ENCODE data around the gene RFX3.

The RFX3 gene

GRCh38 chr9:3478549-3478953, 47.2 kb downstream of the RFX3 start:
- H3K14ac ChIP-seq (ENCODE audit: low read length): no peak overlapping the region
- no peak overlapping the region for H3K4me3 ChIP-seq (ENCODE audit: low read length in 2 of 2)
- H3K9ac ChIP-seq (ENCODE audit: low read depth, low read length, poor library complexity): no peak overlapping the region
- no peak overlapping the region for H3K27ac ChIP-seq (replicated peaks; ENCODE audit: low read length)
- no peaks in the 10 kb centered on the region for H3K27me3 ChIP-seq (ENCODE audit: control insufficient read depth in 3 of 3, insufficient read depth in 3 of 3, low read depth in 1 of 3, low read length in 3 of 3)
- H2AFZ ChIP-seq (ENCODE audit: low read length): no peak overlapping the region
- H3K4me2 ChIP-seq (ENCODE audit: insufficient read depth, low read length, poor library complexity, severe bottlenecking): no peak overlapping the region
- no peak overlapping the region for H2AK5ac ChIP-seq (ENCODE audit: low read depth, low read length)
- H4K8ac ChIP-seq (ENCODE audit: low read depth, low read length): no peak overlapping the region
- peaks cover 2 to 55% of the 10 kb centered on the region in 2 donors for H3K36me3 ChIP-seq (replicated peaks in 1 of 2; ENCODE audit: control insufficient read depth in 2 of 2, insufficient read depth in 2 of 2, low read length in 2 of 2)
- H2BK120ac ChIP-seq (ENCODE audit: low read depth, low read length): no peak overlapping the region
- H2BK12ac ChIP-seq (ENCODE audit: low read length): no peak overlapping the region
- no peak overlapping the region for H3K23ac ChIP-seq (ENCODE audit: low read depth, low read length, poor library complexity)
- no CpG with 5 or more reads among the region's 1 CpG for WGBS, 2 donors (ENCODE audit: extremely low coverage in 2 of 2, insufficient read length in 2 of 2, insufficient replicate concordance in 1 of 2)
- H3K18ac ChIP-seq (ENCODE audit: low read length): no peak overlapping the region
- no peak overlapping the region for H2BK15ac ChIP-seq (ENCODE audit: low read length)
- peaks cover 8 to 15% of the 10 kb centered on the region in 2 donors for H3K4me1 ChIP-seq (ENCODE audit: control insufficient read depth in 2 of 2, insufficient read depth in 1 of 2, low read depth in 1 of 2, low read length in 2 of 2)
- no peak for DNase-seq (ENCODE audit: low spot score)
- no peak overlapping the region for H4K91ac ChIP-seq (ENCODE audit: low read depth, low read length, poor library complexity)
- no peak overlapping the region for H2BK5ac ChIP-seq (ENCODE audit: low read length)
- peaks cover 0 to 36% of the 10 kb centered on the region in 2 donors for H3K9me3 ChIP-seq (replicated peaks in 1 of 2; ENCODE audit: control insufficient read depth in 2 of 2, insufficient read depth in 1 of 2, low read depth in 1 of 2, low read length in 2 of 2)
- no peak overlapping the region for H3K4ac ChIP-seq (ENCODE audit: low read length)
- H3K79me1 ChIP-seq (ENCODE audit: low read depth, low read length): no peaks in the 10 kb centered on the region

DNA sequence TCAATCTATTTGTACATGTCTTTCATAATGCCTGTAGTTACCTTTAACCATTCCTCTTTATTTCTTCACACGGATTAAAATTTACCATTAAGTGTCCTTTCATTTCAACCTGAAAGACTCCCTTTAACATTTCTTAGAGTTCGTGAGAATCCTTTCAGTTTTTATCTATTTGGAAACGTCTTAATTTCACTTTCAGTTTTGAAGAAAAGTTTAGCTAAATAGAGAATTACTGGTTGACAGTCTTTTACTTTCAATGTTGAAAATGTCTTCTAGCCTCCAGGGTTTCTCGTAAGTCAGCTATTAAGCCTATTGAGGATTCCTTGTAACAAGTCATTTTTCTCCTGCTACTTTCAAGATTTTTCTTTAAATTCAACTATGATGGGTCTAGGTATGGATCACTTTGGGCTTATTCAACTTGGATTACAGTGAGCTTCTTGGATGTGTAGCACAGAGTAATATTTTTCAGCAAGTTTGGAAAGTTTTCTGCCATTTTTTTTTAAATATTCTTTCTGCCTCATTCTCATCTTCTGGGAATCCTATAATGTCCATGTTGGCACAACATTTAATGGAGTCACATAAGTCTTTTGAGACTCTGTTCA, 48.5 kb downstream of the RFX3 start:
- Histone ChIP-seq H2AK5ac (ENCODE audit: low read depth, low read length) (no peak overlapping the region), H3K9ac (ENCODE audit: low read depth, low read length, poor library complexity) (no peak overlapping the region), H3K36me3 (replicated peaks in 1 of 2; ENCODE audit: control insufficient read depth in 2 of 2, insufficient read depth in 2 of 2, low read length in 2 of 2) (peaks cover 2 to 43% of the 10 kb centered on the region in 2 donors), H3K4me2 (ENCODE audit: insufficient read depth, low read length, poor library complexity, severe bottlenecking) (no peak overlapping the region), H3K4me1 (ENCODE audit: control insufficient read depth in 2 of 2, insufficient read depth in 1 of 2, low read depth in 1 of 2, low read length in 2 of 2) (peaks cover 8 to 22% of the 10 kb centered on the region in 2 donors), H2BK15ac (ENCODE audit: low read length) (no peak overlapping the region), H3K14ac (ENCODE audit: low read length) (no peak overlapping the region), H3K4ac (ENCODE audit: low read length) (no peak overlapping the region), H2BK5ac (ENCODE audit: low read length) (no peak overlapping the region), H2AFZ (ENCODE audit: low read length) (no peak overlapping the region), H3K4me3 (ENCODE audit: low read length in 2 of 2) (no peak overlapping the region), H3K27me3 (ENCODE audit: control insufficient read depth in 3 of 3, insufficient read depth in 3 of 3, low read depth in 1 of 3, low read length in 3 of 3) (no peaks in the 10 kb centered on the region), H3K18ac (ENCODE audit: low read length) (no peak overlapping the region), H3K27ac (replicated peaks; ENCODE audit: low read length) (no peak overlapping the region), H3K79me1 (ENCODE audit: low read depth, low read length) (no peaks in the 10 kb centered on the region), H2BK12ac (ENCODE audit: low read length) (no peak overlapping the region), H2BK120ac (ENCODE audit: low read depth, low read length) (no peak overlapping the region), H3K9me3 (replicated peaks in 1 of 2; ENCODE audit: control insufficient read depth in 2 of 2, insufficient read depth in 1 of 2, low read depth in 1 of 2, low read length in 2 of 2) (peaks cover 0 to 36% of the 10 kb centered on the region in 2 donors), H3K23ac (ENCODE audit: low read depth, low read length, poor library complexity) (no peak overlapping the region), H4K8ac (ENCODE audit: low read depth, low read length) (no peak overlapping the region), H4K91ac (ENCODE audit: low read depth, low read length, poor library complexity) (no peak overlapping the region)
- DNase-seq (ENCODE audit: low spot score): no peak
- WGBS, 2 donors (ENCODE audit: extremely low coverage in 2 of 2, insufficient read length in 2 of 2, insufficient replicate concordance in 1 of 2): no CpG with 5 or more reads among the region's 4 CpGs

DNA sequence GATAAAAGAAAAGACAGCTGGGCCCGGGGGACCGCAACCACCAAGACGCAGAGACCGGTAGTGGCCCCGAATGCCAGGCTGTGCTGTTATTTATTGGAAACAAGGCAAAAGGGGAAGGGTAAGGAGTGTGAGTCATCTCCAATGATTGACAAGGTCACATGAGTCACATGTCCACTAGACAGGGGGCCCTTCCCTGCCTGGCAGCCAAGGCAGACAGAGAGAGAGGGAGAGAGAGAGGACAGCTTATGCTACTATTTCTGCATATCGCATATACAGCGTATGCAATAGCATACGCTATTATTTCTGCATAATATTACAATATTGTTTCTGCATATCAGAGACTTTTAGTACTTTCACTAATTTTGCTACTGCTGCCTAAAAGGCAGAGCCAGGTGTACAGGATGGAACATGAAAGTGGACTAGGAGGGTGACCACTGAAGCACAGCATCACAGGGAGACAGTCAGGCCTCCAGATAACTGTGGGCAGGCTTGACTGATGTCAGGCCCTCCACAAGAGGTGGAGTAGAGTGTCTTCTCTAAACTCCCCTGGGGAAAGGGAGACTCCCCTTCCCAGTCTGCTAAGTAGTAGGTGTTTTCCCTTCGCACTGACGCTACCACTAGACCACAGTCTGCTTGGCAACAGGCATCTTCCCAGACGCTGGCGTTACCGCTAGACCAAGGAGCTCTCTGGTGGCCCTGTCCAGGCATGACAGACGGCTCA, 50.3 kb downstream of the RFX3 start:
- no peak overlapping the region for H3K18ac ChIP-seq (ENCODE audit: low read length)
- no peak overlapping the region for H2BK120ac ChIP-seq (ENCODE audit: low read depth, low read length)
- DNase-seq (ENCODE audit: low spot score): no peak
- H2AFZ ChIP-seq (ENCODE audit: low read length): no peak overlapping the region
- H3K4me1 ChIP-seq (ENCODE audit: control insufficient read depth in 2 of 2, insufficient read depth in 1 of 2, low read depth in 1 of 2, low read length in 2 of 2): peaks cover 8 to 22% of the 10 kb centered on the region in 2 donors
- no peak overlapping the region for H4K91ac ChIP-seq (ENCODE audit: low read depth, low read length, poor library complexity)
- H2AK5ac ChIP-seq (ENCODE audit: low read depth, low read length): no peak overlapping the region
- no peak overlapping the region for H3K23ac ChIP-seq (ENCODE audit: low read depth, low read length, poor library complexity)
- no peak overlapping the region for H3K4ac ChIP-seq (ENCODE audit: low read length)
- WGBS, 2 donors (ENCODE audit: extremely low coverage in 2 of 2, insufficient read length in 2 of 2, insufficient replicate concordance in 1 of 2): no CpG with 5 or more reads among the region's 14 CpGs
- H3K36me3 ChIP-seq (replicated peaks in 1 of 2; ENCODE audit: control insufficient read depth in 2 of 2, insufficient read depth in 2 of 2, low read length in 2 of 2): peaks cover 2 to 25% of the 10 kb centered on the region in 2 donors
- no peak overlapping the region for H3K27ac ChIP-seq (replicated peaks; ENCODE audit: low read length)
- no peak overlapping the region for H3K9ac ChIP-seq (ENCODE audit: low read depth, low read length, poor library complexity)
- peaks cover 0 to 36% of the 10 kb centered on the region in 2 donors for H3K9me3 ChIP-seq (replicated peaks in 1 of 2; ENCODE audit: control insufficient read depth in 2 of 2, insufficient read depth in 1 of 2, low read depth in 1 of 2, low read length in 2 of 2)
- H3K4me2 ChIP-seq (ENCODE audit: insufficient read depth, low read length, poor library complexity, severe bottlenecking): no peak overlapping the region
- peak overlapping the region in 1 of 2 donors; percentile 7 for H3K4me3 ChIP-seq (ENCODE audit: low read length in 2 of 2)
- H2BK5ac ChIP-seq (ENCODE audit: low read length): no peak overlapping the region
- H4K8ac ChIP-seq (ENCODE audit: low read depth, low read length): no peak overlapping the region
- H2BK12ac ChIP-seq (ENCODE audit: low read length): no peak overlapping the region
- no peaks in the 10 kb centered on the region for H3K79me1 ChIP-seq (ENCODE audit: low read depth, low read length)
- H2BK15ac ChIP-seq (ENCODE audit: low read length): no peak overlapping the region
- no peak overlapping the region for H3K14ac ChIP-seq (ENCODE audit: low read length)
- H3K27me3 ChIP-seq (ENCODE audit: control insufficient read depth in 3 of 3, insufficient read depth in 3 of 3, low read depth in 1 of 3, low read length in 3 of 3): no peaks in the 10 kb centered on the region

GRCh38 chr9:3474821-3475220, 51.0 kb downstream of the RFX3 start:
- WGBS, 2 donors (ENCODE audit: extremely low coverage in 2 of 2, insufficient read length in 2 of 2, insufficient replicate concordance in 1 of 2): no CpG with 5 or more reads among the region's 2 CpGs

More at GRCh38 chr9:3474821-3475220, 51.0 kb downstream of the RFX3 start:
- Histone ChIP-seq H2BK5ac (ENCODE audit: low read length) (no peak overlapping the region), H3K4me2 (ENCODE audit: insufficient read depth, low read length, poor library complexity, severe bottlenecking) (no peak overlapping the region), H2BK15ac (ENCODE audit: low read length) (no peak overlapping the region), H3K27ac (replicated peaks; ENCODE audit: low read length) (no peak overlapping the region), H3K4me3 (ENCODE audit: low read length in 2 of 2) (no peak overlapping the region), H2AK5ac (ENCODE audit: low read depth, low read length) (no peak overlapping the region), H2BK12ac (ENCODE audit: low read length) (no peak overlapping the region), H3K14ac (ENCODE audit: low read length) (no peak overlapping the region), H2AFZ (ENCODE audit: low read length) (no peak overlapping the region), H3K4ac (ENCODE audit: low read length) (no peak overlapping the region), H3K4me1 (ENCODE audit: control insufficient read depth in 2 of 2, insufficient read depth in 1 of 2, low read depth in 1 of 2, low read length in 2 of 2) (peaks cover 2 to 22% of the 10 kb centered on the region in 2 donors), H3K23ac (ENCODE audit: low read depth, low read length, poor library complexity) (no peak overlapping the region), H3K36me3 (replicated peaks in 1 of 2; ENCODE audit: control insufficient read depth in 2 of 2, insufficient read depth in 2 of 2, low read length in 2 of 2) (peaks cover 2 to 21% of the 10 kb centered on the region in 2 donors), H3K9me3 (replicated peaks in 1 of 2; ENCODE audit: control insufficient read depth in 2 of 2, insufficient read depth in 1 of 2, low read depth in 1 of 2, low read length in 2 of 2) (peaks cover 0 to 32% of the 10 kb centered on the region in 2 donors), H4K8ac (ENCODE audit: low read depth, low read length) (no peak overlapping the region), H4K91ac (ENCODE audit: low read depth, low read length, poor library complexity) (no peak overlapping the region), H3K18ac (ENCODE audit: low read length) (no peak overlapping the region), H3K79me1 (ENCODE audit: low read depth, low read length) (no peaks in the 10 kb centered on the region), H3K9ac (ENCODE audit: low read depth, low read length, poor library complexity) (no peak overlapping the region), H2BK120ac (ENCODE audit: low read depth, low read length) (no peak overlapping the region), H3K27me3 (ENCODE audit: control insufficient read depth in 3 of 3, insufficient read depth in 3 of 3, low read depth in 1 of 3, low read length in 3 of 3) (no peaks in the 10 kb centered on the region)
- no peak for DNase-seq (ENCODE audit: low spot score)
